Central memory CD8-positive, alpha-beta T cell (primary cell): ENCODE measurements around the gene ARAF.
A peak's percentile ranks its signal among the peaks of the same experiment; 100 is the strongest.

ENCODE experiments used
- ATAC-seq: fragments of 150-1000 bp; cut with Tn5 transposase; replicated peaks from 2 replicates; pipeline ENCODE4 v1.10.0; 2022; ENCODE audit warnings: mild to moderate bottlenecking, moderate FRiP score, moderate number of reproducible peaks; ENCODE audit not compliant: poor library complexity, severe bottlenecking; ENCODE audit errors: extremely low read depth
- DNase-seq, 2 donors: peaks; one replicate each; pipeline ENCODE4 v3.0.0; 2021; ENCODE audit warnings: low spot score in 2 of 2
- H3K27ac Mint-ChIP-seq: one replicate; pipeline ENCODE4 v1.8.0; 2022; ENCODE audit warnings: low read depth, mild to moderate bottlenecking, moderate library complexity, mixed read lengths
- H3K27me3 Mint-ChIP-seq: one replicate; pipeline ENCODE4 v1.8.0; 2022; ENCODE audit warnings: mixed read lengths
- H3K36me3 Mint-ChIP-seq: one replicate; pipeline ENCODE4 v1.8.0; 2022; ENCODE audit warnings: mild to moderate bottlenecking, moderate library complexity, mixed read lengths; ENCODE audit not compliant: insufficient read depth
- H3K4me1 Mint-ChIP-seq: one replicate; pipeline ENCODE4 v1.8.0; 2022; ENCODE audit warnings: mixed read lengths
- H3K4me3 Mint-ChIP-seq: one replicate; pipeline ENCODE4 v1.8.0; 2022; ENCODE audit warnings: mild to moderate bottlenecking, moderate library complexity, mixed read lengths
- H3K9me3 Mint-ChIP-seq: one replicate; pipeline ENCODE4 v1.8.0; 2022; ENCODE audit warnings: mixed read lengths

The ARAF gene

GRCh38 chrX:47540754-47541538 lies 20.1 kb upstream of the ARAF start:
- Mint-ChIP-seq H3K27ac (no peak overlapping the region), H3K36me3 (no peaks in the 10 kb centered on the region), H3K27me3 (no peaks in the 10 kb centered on the region), H3K9me3 (no peaks in the 10 kb centered on the region), H3K4me3 (no peak overlapping the region), H3K4me1 (no peaks in the 10 kb centered on the region)
- ATAC-seq (no peak), DNase-seq (no peak)

GRCh38 chrX:47543496-47543895 lies 17.5 kb upstream of the ARAF start:
- no peak overlapping the region for H3K4me3 Mint-ChIP-seq
- H3K4me1 Mint-ChIP-seq, result no peaks in the 10 kb centered on the region
- no peaks in the 10 kb centered on the region for H3K9me3 Mint-ChIP-seq
- no peak for ATAC-seq
- H3K36me3 Mint-ChIP-seq, result no peaks in the 10 kb centered on the region
- no peak for DNase-seq
- H3K27me3 Mint-ChIP-seq, result no peaks in the 10 kb centered on the region
- no peak overlapping the region for H3K27ac Mint-ChIP-seq

GRCh38 chrX:47556045-47556623 lies 4.9 kb upstream of the ARAF start:
- Mint-ChIP-seq H3K4me1 (peaks cover 18% of the 10 kb centered on the region), H3K36me3 (peaks cover 6% of the 10 kb centered on the region), H3K9me3 (no peaks in the 10 kb centered on the region), H3K27ac (peak overlapping the region; percentile 94), H3K27me3 (no peaks in the 10 kb centered on the region), H3K4me3 (peak overlapping the region; percentile 84)
- DNase-seq, result peak; percentile 58 to 74
- peak; percentile 84 for ATAC-seq

GRCh38 chrX:47558436-47558835 lies 2.6 kb upstream of the ARAF start:
- H3K27ac Mint-ChIP-seq, result no peak overlapping the region
- H3K27me3 Mint-ChIP-seq, result no peaks in the 10 kb centered on the region
- H3K4me3 Mint-ChIP-seq, result no peak overlapping the region
- ATAC-seq, result no peak
- H3K4me1 Mint-ChIP-seq, result peaks cover 25% of the 10 kb centered on the region
- H3K36me3 Mint-ChIP-seq, result peaks cover 22% of the 10 kb centered on the region
- DNase-seq, result no peak
- no peaks in the 10 kb centered on the region for H3K9me3 Mint-ChIP-seq

GRCh38 chrX:47560179-47560933 lies 649 bp upstream of the ARAF start:
- no peak for ATAC-seq
- Mint-ChIP-seq H3K9me3 (no peaks in the 10 kb centered on the region), H3K27me3 (no peaks in the 10 kb centered on the region), H3K4me3 (peak overlapping the region; percentile 78), H3K4me1 (peaks cover 35% of the 10 kb centered on the region), H3K27ac (peak overlapping the region; percentile 94), H3K36me3 (peaks cover 33% of the 10 kb centered on the region)
- no peak for DNase-seq

- no peaks in the 10 kb centered on the region for H3K27me3 Mint-ChIP-seq
- H3K4me1 Mint-ChIP-seq, result peaks cover 28% of the 10 kb centered on the region
- H3K36me3 Mint-ChIP-seq, result peaks cover 31% of the 10 kb centered on the region
- DNase-seq, result no peak
- no peak for ATAC-seq
- H3K27ac Mint-ChIP-seq, result peak overlapping the region; percentile 94
- H3K9me3 Mint-ChIP-seq, result no peaks in the 10 kb centered on the region
- H3K4me3 Mint-ChIP-seq, result peak overlapping the region; percentile 78
Measured at GRCh38 chrX:47561659-47562151, 700 bp downstream of the ARAF start.

- Mint-ChIP-seq H3K27me3 (no peaks in the 10 kb centered on the region), H3K9me3 (no peaks in the 10 kb centered on the region), H3K27ac (no peak overlapping the region), H3K4me3 (peak overlapping the region; percentile 78), H3K4me1 (peaks cover 29% of the 10 kb centered on the region), H3K36me3 (peaks cover 36% of the 10 kb centered on the region)
- DNase-seq (no peak), ATAC-seq (no peak)
Measured at GRCh38 chrX:47562615-47563243, 1.7 kb downstream of the ARAF start.

- H3K36me3 Mint-ChIP-seq, result peaks cover 44% of the 10 kb centered on the region
- H3K4me1 Mint-ChIP-seq, result peaks cover 30% of the 10 kb centered on the region
- H3K4me3 Mint-ChIP-seq, result peak overlapping the region; percentile 48
- no peaks in the 10 kb centered on the region for H3K9me3 Mint-ChIP-seq
- H3K27ac Mint-ChIP-seq, result peak overlapping the region; percentile 53
- no peak for ATAC-seq
- DNase-seq, result no peak
- no peaks in the 10 kb centered on the region for H3K27me3 Mint-ChIP-seq
Measured at GRCh38 chrX:47563801-47564315, 2.9 kb downstream of the ARAF start.

GRCh38 chrX:47564438-47565085 lies 3.6 kb downstream of the ARAF start:
- Mint-ChIP-seq H3K9me3 (no peaks in the 10 kb centered on the region), H3K27ac (peak overlapping the region; percentile 53), H3K27me3 (no peaks in the 10 kb centered on the region), H3K4me1 (peaks cover 35% of the 10 kb centered on the region), H3K36me3 (peaks cover 49% of the 10 kb centered on the region), H3K4me3 (peak overlapping the region; percentile 48)
- ATAC-seq (no peak), DNase-seq (no peak)

- no peaks in the 10 kb centered on the region for H3K27me3 Mint-ChIP-seq
- no peak for DNase-seq
- no peak overlapping the region for H3K27ac Mint-ChIP-seq
- no peak for ATAC-seq
- H3K4me3 Mint-ChIP-seq, result no peak overlapping the region
- peaks cover 57% of the 10 kb centered on the region for H3K36me3 Mint-ChIP-seq
- H3K9me3 Mint-ChIP-seq, result no peaks in the 10 kb centered on the region
- H3K4me1 Mint-ChIP-seq, result peaks cover 32% of the 10 kb centered on the region
Measured at GRCh38 chrX:47566841-47567240, 5.8 kb downstream of the ARAF start.

GRCh38 chrX:47568656-47569295 lies 7.8 kb downstream of the ARAF start:
- no peaks in the 10 kb centered on the region for H3K27me3 Mint-ChIP-seq
- no peak overlapping the region for H3K27ac Mint-ChIP-seq
- no peaks in the 10 kb centered on the region for H3K9me3 Mint-ChIP-seq
- no peak overlapping the region for H3K4me3 Mint-ChIP-seq
- H3K36me3 Mint-ChIP-seq, result peaks cover 52% of the 10 kb centered on the region
- no peak for ATAC-seq
- DNase-seq, result no peak
- H3K4me1 Mint-ChIP-seq, result peaks cover 41% of the 10 kb centered on the region
